Endothelial cell of umbilical vein (primary cell): Measurements from ENCODE around the gene CACNA2D2. TPM values are rescaled to one million over a fixed set of nuclear protein-coding genes. Genes with fewer than 3 reads are reported as not detected.

ENCODE experiments used
- BruUV-seq: library from RNA; stranded (reverse); fragments of 400-500 nt; replicated peaks from 2 replicates; lab custom pipeline; 2021; lab: Mats Ljungman, UMichigan
- CTCF ChIA-PET: fragments of 300-600, 350-600 bp; sonication (Branson Sonifier 250); formaldehyde crosslinking; loops from one replicate; lab custom pipeline; 2021; ENCODE audit warnings: antibody characterized with exemption, inconsistent platforms; lab: Charles Lee
- POLR2A ChIA-PET: fragments of 300-600, 350-600 bp; sonication (Branson Sonifier 250); formaldehyde crosslinking; loops from one replicate; lab custom pipeline; 2021; ENCODE audit warnings: antibody characterized with exemption, inconsistent platforms; lab: Charles Lee
- DNase-seq: peaks from one replicate; pipeline ENCODE4 v3.0.0-alpha.2; 2011; ENCODE audit warnings: low read depth, low spot score
- FAIRE-seq: peaks from 2 replicates; lab custom pipeline; 2011; peaks lifted over from hg19 to GRCh38; lab: Jason Lieb, UNC
- H2AFZ ChIP-seq: 2 replicates; pipeline ENCODE4 v1.6.0; 2012; ENCODE audit warnings: low read depth, low read length, control low read depth, inconsistent platforms
- H3K27ac ChIP-seq: 2 replicates; pipeline ENCODE4 v1.5.1; 2011; ENCODE audit warnings: low read depth, mild to moderate bottlenecking, control low read depth, low read length, moderate library complexity; ENCODE audit not compliant: insufficient read depth
- H3K27me3 ChIP-seq, 2 experiments: 2 replicates each; pipeline versions ENCODE4 v1.6.0 to v1.6.1; 2011; ENCODE audit warnings: low read length in 2 of 2, mixed read lengths in 1 of 2; ENCODE audit not compliant: control insufficient read depth in 2 of 2, insufficient read depth in 2 of 2
- H3K36me3 ChIP-seq, 2 experiments: 2 replicates in 1 of 2; 3 replicates in 1 of 2; pipeline ENCODE4 v1.5.1; 2011; ENCODE audit warnings: low read length in 2 of 2, mild to moderate bottlenecking in 1 of 2, moderate library complexity in 1 of 2; ENCODE audit not compliant: control insufficient read depth in 2 of 2, insufficient read depth in 2 of 2; ENCODE audit errors: extremely low read depth in 1 of 2
- H3K4me1 ChIP-seq: 3 replicates; pipeline ENCODE4 v1.5.1; 2011; ENCODE audit warnings: mild to moderate bottlenecking, low read length; ENCODE audit not compliant: control insufficient read depth, insufficient read depth; ENCODE audit errors: extremely low read depth
- H3K4me2 ChIP-seq: 2 replicates; pipeline ENCODE4 v1.6.1; 2011; ENCODE audit warnings: low read length, control low read depth, mixed read lengths; ENCODE audit not compliant: insufficient read depth
- H3K4me3 ChIP-seq, 3 experiments: fragments of 200-600 bp in 1 of 3; sonication (generic), shearing (Covaris generic) in 1 of 3; replicated peaks in 1 of 3; 2 replicates each; pipeline ENCODE4 v1.5.1; 2011 to 2016; ENCODE audit warnings: control low read depth in 3 of 3, low read length in 3 of 3, mild to moderate bottlenecking in 2 of 3, inconsistent platforms in 1 of 3, low read depth in 1 of 3, moderate library complexity in 1 of 3; ENCODE audit not compliant: insufficient read depth in 1 of 3
- H3K79me2 ChIP-seq: 2 replicates; pipeline ENCODE4 v1.6.0; 2012; ENCODE audit warnings: low read length, inconsistent platforms; ENCODE audit not compliant: control insufficient read depth, insufficient read depth
- H3K9ac ChIP-seq: replicated peaks from 2 replicates; pipeline ENCODE3; 2011; ENCODE audit warnings: low read length, control low read depth; ENCODE audit not compliant: insufficient read depth; ENCODE audit errors: extremely low read depth
- H3K9me1 ChIP-seq: replicated peaks from 3 replicates; pipeline ENCODE4 v1.6.0; 2011; ENCODE audit warnings: mild to moderate bottlenecking, low read length; ENCODE audit not compliant: control insufficient read depth, insufficient read depth; ENCODE audit errors: extremely low read depth
- H3K9me3 ChIP-seq: replicated peaks from 2 replicates; pipeline ENCODE4 v1.5.1; 2012; ENCODE audit warnings: low read length, inconsistent platforms; ENCODE audit not compliant: control insufficient read depth, insufficient read depth
- H4K20me1 ChIP-seq: replicated peaks from 2 replicates; pipeline ENCODE3; 2011; ENCODE audit warnings: mild to moderate bottlenecking, low read length; ENCODE audit not compliant: control insufficient read depth, insufficient read depth; ENCODE audit errors: extremely low read depth
- CTCF ChIP-seq, 2 donors: IDR thresholded peaks; 1 replicate in 1 of 2; 2 replicates in 1 of 2; pipeline ENCODE4 v1.5.1; 2011; ENCODE audit warnings: low read length in 2 of 2, mild to moderate bottlenecking in 2 of 2, moderate library complexity in 2 of 2, control low read depth in 1 of 2, inconsistent platforms in 1 of 2, low read depth in 1 of 2; ENCODE audit not compliant: insufficient read depth in 1 of 2; ENCODE audit errors: extremely low read depth in 1 of 2
- EZH2 ChIP-seq: IDR thresholded peaks from 2 replicates; pipeline ENCODE4 v1.6.1; 2012; ENCODE audit warnings: borderline replicate concordance, low read depth, mild to moderate bottlenecking, moderate library complexity, low read length, inconsistent platforms; ENCODE audit not compliant: severe bottlenecking
- FOS ChIP-seq: IDR thresholded peaks from 2 replicates; pipeline ENCODE4 v1.6.1; 2011; ENCODE audit warnings: mild to moderate bottlenecking, low read length, moderate library complexity, borderline replicate concordance; ENCODE audit not compliant: insufficient read depth
- GATA2 ChIP-seq: IDR thresholded peaks from 2 replicates; pipeline ENCODE4 v1.7.0; 2011; ENCODE audit warnings: low read depth, mild to moderate bottlenecking, moderate library complexity, mixed read lengths, low read length; ENCODE audit not compliant: insufficient read length, insufficient read depth
- JUN ChIP-seq: IDR thresholded peaks from 2 replicates; pipeline ENCODE4 v1.6.1; 2011; ENCODE audit warnings: borderline replicate concordance, low read depth; ENCODE audit not compliant: insufficient read length, insufficient read depth
- MAX ChIP-seq: IDR thresholded peaks from 2 replicates; pipeline ENCODE4 v1.6.1; 2011; ENCODE audit not compliant: insufficient read depth, insufficient read length
- MYC ChIP-seq: IDR thresholded peaks from one replicate; pipeline ENCODE4 v1.6.1; 2011; ENCODE audit warnings: mild to moderate bottlenecking, low read depth, low read length
- POLR2A ChIP-seq: IDR thresholded peaks from 2 replicates; pipeline ENCODE4 v1.6.1; 2012; ENCODE audit warnings: low read depth, mild to moderate bottlenecking, control low read depth, low read length
- POLR2AphosphoS5 ChIP-seq: IDR thresholded peaks from 2 replicates; pipeline ENCODE4 v1.6.1; 2012; ENCODE audit warnings: low read depth, mild to moderate bottlenecking, control low read depth, low read length, moderate library complexity; ENCODE audit not compliant: insufficient read depth
- dilution Hi-C: fragments of 300-500 bp; cut with MboI; formaldehyde crosslinking; loops from one replicate; pipeline ENCODE4 v1.15.0; 2019; ENCODE audit warnings: low sequenced_read_pairs; ENCODE audit not compliant: extremely low pct_ligation_motif_present
- intact Hi-C: fragments of 100-400 bp; cut with micrococcal nuclease; formaldehyde crosslinking; loops from one replicate; pipeline ENCODE4 v1.10.0; 2022
- polyA plus RNA-seq, 4 experiments: library from polyadenylated mRNA; depleted of rRNA in 3 of 4; stranded (reverse) in 3 of 4; unstranded in 1 of 4; fragments of >200 nt; gene quantifications; 2 replicates each; pipeline versions ENCODE4 v1.2.1 to v1.2.3, GENCODE V29; 2011 to 2012; ENCODE audit warnings: missing spikeins in 1 of 4
- total RNA-seq: library from RNA; stranded (reverse); gene quantifications from 2 replicates; pipeline ENCODE4 v1.2.3, GENCODE V29; 2021

The CACNA2D2 gene
- total and polyA plus RNA-seq, 2 donors (not counting 3 experiments of a cell fraction or from before 2014, with no cell fraction given): 0.15 TPM; not detected in 1

GRCh38 chr3:50530001-50530970, 26.9 kb upstream of the CACNA2D2 start:
- CTCF ChIA-PET: no interaction called here
- peaks cover 15 to 25% of the 10 kb centered on the region in 2 experiments for H3K27me3 ChIP-seq
- DNase-seq: no peak
- no peaks in the 10 kb centered on the region for H4K20me1 ChIP-seq
- intact Hi-C loops: no loop called here
- no peaks in the 10 kb centered on the region for H3K79me2 ChIP-seq
- no peak for FAIRE-seq
- H3K4me3 ChIP-seq: no peak overlapping the region
- H2AFZ ChIP-seq: no peak overlapping the region
- H3K9ac ChIP-seq: no peak overlapping the region
- TF ChIP-seq GATA2 (no peak), FOS (no peak), POLR2A (no peak), EZH2 (no peak), CTCF (IDR thresholded peaks at IDR 0.05; ENCODE audit: extremely low read depth in 1 of 2, insufficient read depth in 1 of 2, low read depth in 1 of 2, low read length in 2 of 2) (no peak), MAX (no peak), JUN (no peak), POLR2AphosphoS5 (no peak), MYC (no peak)
- H3K4me1 ChIP-seq: no peaks in the 10 kb centered on the region
- BruUV-seq: no TSS peak
- H3K27ac ChIP-seq: no peak overlapping the region
- dilution Hi-C loops: no loop called here
- no peaks in the 10 kb centered on the region for H3K9me3 ChIP-seq
- no peaks in the 10 kb centered on the region for H3K36me3 ChIP-seq
- POLR2A ChIA-PET: no interaction called here
- H3K9me1 ChIP-seq: no peaks in the 10 kb centered on the region
- H3K4me2 ChIP-seq: no peak overlapping the region
